Body of pancreas (tissue), 4 donors: Measurements from ENCODE around the gene ELAC2. TPM values are rescaled to one million over a fixed set of nuclear protein-coding genes. Genes with fewer than 3 reads are reported as not detected.

Experiments used
- ATAC-seq: fragments of 150-250 bp; one replicate; pipeline ENCODE4 v1.9.1; 2016
- DNase-seq, 4 donors: peaks; one replicate each; pipeline ENCODE4 v3.0.0-alpha.2; 2019
- H3K27ac ChIP-seq, 4 donors: fragments of 200-600 bp; sonication (generic); 1 replicate in 3 of 4; 2 replicates in 1 of 4; pipeline versions ENCODE4 v1.5.1 to v1.6.1; 2016 to 2019; ENCODE audit warnings: mild to moderate bottlenecking in 1 of 4, mixed read lengths in 1 of 4, moderate library complexity in 1 of 4
- H3K27me3 ChIP-seq, 2 donors: fragments of 200-600 bp; sonication (generic); one replicate each; pipeline ENCODE4 v1.6.0; 2016; ENCODE audit warnings: mild to moderate bottlenecking in 1 of 2
- H3K36me3 ChIP-seq, 2 donors: fragments of 200-600 bp; sonication (generic); replicated peaks in 1 of 2; 2 replicates each; pipeline ENCODE4 v1.5.1; 2016; ENCODE audit warnings: low read depth in 2 of 2; ENCODE audit not compliant: insufficient read depth in 1 of 2
- H3K4me1 ChIP-seq: fragments of 200-600 bp; sonication (generic); one replicate; pipeline ENCODE4 v1.6.0; 2016
- H3K4me3 ChIP-seq, 2 donors: fragments of 200-600 bp; sonication (generic); 1 replicate in 1 of 2; 2 replicates in 1 of 2; pipeline ENCODE4 v1.5.1; 2016 to 2019
- H3K9me3 ChIP-seq, 3 donors: fragments of 200-600 bp; sonication (generic); 1 replicate in 2 of 3; 2 replicates in 1 of 3; pipeline ENCODE4 v1.5.1; 2016
- CTCF ChIP-seq, 7 experiments: fragments of 450-650 bp in 4 of 7; fragments of 200-600 bp in 3 of 7; sonication (generic) in 3 of 7; IDR thresholded peaks; one replicate each; pipeline ENCODE4 v1.5.1; 2016 to 2019; ENCODE audit warnings: antibody characterized with exemption in 7 of 7
- POLR2A ChIP-seq, 3 donors: fragments of 450-650 bp; IDR thresholded peaks; one replicate each; pipeline ENCODE4 v1.6.1; 2016; ENCODE audit warnings: antibody characterized with exemption in 3 of 3, mild to moderate bottlenecking in 2 of 3
- whole genome bisulfite sequencing, 2 donors: methylation state at CpG; one replicate each; pipeline ENCODE4 v1.1.5; 2017; 5-methylcytosine and 5-hydroxymethylcytosine counted together
- intact Hi-C: fragments of 100-400 bp; cut with DNase I; formaldehyde crosslinking; loops from one replicate; pipeline ENCODE4 v1.15.1; 2023
- total RNA-seq, 2 donors: library from RNA; depleted of rRNA; stranded (reverse); fragments of >200 nt; gene quantifications; one replicate each; pipeline ENCODE4 v1.1.0, GENCODE V29; 2016

The ELAC2 gene
- total RNA-seq, 2 donors from 2014 or later, result 31.6 to 52.1 TPM

- H3K27ac ChIP-seq, result no peak overlapping the region
- H3K4me1 ChIP-seq, result no peaks in the 10 kb centered on the region
- H3K36me3 ChIP-seq, result no peaks in the 10 kb centered on the region
- no peak for ATAC-seq
- no peak for DNase-seq
- no peak for TF ChIP-seq CTCF (IDR thresholded peaks at IDR 0.05)
- no peak for TF ChIP-seq POLR2A (IDR thresholded peaks at IDR 0.05)
- intact Hi-C loops, result no loop called here
- no peaks in the 10 kb centered on the region for H3K9me3 ChIP-seq
- WGBS, 2 donors, result 80 to 86% methylated on average over 10 of the region's 10 CpGs
- no peak overlapping the region for H3K4me3 ChIP-seq
- H3K27me3 ChIP-seq, result no peaks in the 10 kb centered on the region
Observed at GRCh38 chr17:12964840-12965239, 53.0 kb downstream of the ELAC2 start.

- no peak for TF ChIP-seq CTCF (IDR thresholded peaks at IDR 0.05)
- no peak for TF ChIP-seq POLR2A (IDR thresholded peaks at IDR 0.05)
- intact Hi-C loops, result no loop called here
- no peak for ATAC-seq
- Histone ChIP-seq H3K36me3 (no peaks in the 10 kb centered on the region), H3K4me3 (no peak overlapping the region), H3K27me3 (no peaks in the 10 kb centered on the region), H3K27ac (no peak overlapping the region), H3K4me1 (no peaks in the 10 kb centered on the region), H3K9me3 (no peaks in the 10 kb centered on the region)
- no peak for DNase-seq
- WGBS, 2 donors, result 97% methylated on average over 3 to 5 of the region's 5 CpGs
Observed at GRCh38 chr17:12964162-12964561, 53.7 kb downstream of the ELAC2 start.

GRCh38 chr17:12963505-12963904 is 54.3 kb downstream of the ELAC2 start:
- Histone ChIP-seq H3K4me1 (no peaks in the 10 kb centered on the region), H3K9me3 (no peaks in the 10 kb centered on the region), H3K36me3 (no peaks in the 10 kb centered on the region), H3K4me3 (no peak overlapping the region), H3K27me3 (no peaks in the 10 kb centered on the region), H3K27ac (no peak overlapping the region)
- DNase-seq, result no peak
- intact Hi-C loops, result no loop called here
- TF ChIP-seq POLR2A (IDR thresholded peaks at IDR 0.05), result no peak
- TF ChIP-seq CTCF (IDR thresholded peaks at IDR 0.05), result no peak
- 90 to 95% methylated on average over 7 of the region's 7 CpGs for WGBS, 2 donors
- ATAC-seq, result no peak

- DNase-seq (no peak), ATAC-seq (no peak)
- H3K9me3 ChIP-seq, result no peaks in the 10 kb centered on the region
- H3K27ac ChIP-seq, result no peak overlapping the region
- H3K27me3 ChIP-seq, result no peaks in the 10 kb centered on the region
- TF ChIP-seq POLR2A (IDR thresholded peaks at IDR 0.05), result no peak
- WGBS, 2 donors, result 88 to 96% methylated on average over 4 of the region's 4 CpGs
- H3K4me1 ChIP-seq, result no peaks in the 10 kb centered on the region
- H3K4me3 ChIP-seq, result no peak overlapping the region
- H3K36me3 ChIP-seq, result no peaks in the 10 kb centered on the region
- intact Hi-C loops, result no loop called here
Observed at GRCh38 chr17:12961655-12962054, 56.2 kb downstream of the ELAC2 start.

- Histone ChIP-seq H3K4me1 (no peaks in the 10 kb centered on the region), H3K36me3 (no peaks in the 10 kb centered on the region), H3K27me3 (no peaks in the 10 kb centered on the region), H3K9me3 (no peaks in the 10 kb centered on the region), H3K4me3 (no peak overlapping the region), H3K27ac (no peak overlapping the region)
- TF ChIP-seq CTCF (IDR thresholded peaks at IDR 0.05) (no peak), POLR2A (IDR thresholded peaks at IDR 0.05) (no peak)
- DNase-seq, result no peak
- intact Hi-C loops, result no loop called here
- ATAC-seq, result no peak
- 88 to 95% methylated on average over 8 of the region's 8 CpGs for WGBS, 2 donors
Observed at GRCh38 chr17:12959441-12959840, 58.4 kb downstream of the ELAC2 start.
